ENCODE results near the gene BRINP1. TPM values are rescaled to one million over a fixed set of nuclear protein-coding genes. Genes with fewer than 3 reads are reported as not detected.

Gene BRINP1
- total and polyA plus RNA-seq, 10 of the 15 experiments (the other 5 are each of a cell fraction or from before 2014, with no cell fraction given): not detected

GRCh38 chr9:119165131-119165530 lies 204.1 kb downstream of the BRINP1 start:
- ChIA-PET SMC1A (ENCODE audit: uncharacterized antibody, unreplicated experiment) (no interaction called here), RAD21 (ENCODE audit: unreplicated experiment) (no interaction called here), CTCF (no interaction called here), POLR2A (no interaction called here)
- Histone ChIP-seq H3K36me3 (ENCODE audit: control insufficient read depth in 2 of 2, insufficient read depth in 2 of 2, low read length in 1 of 2) (no peaks in the 10 kb centered on the region), H4K20me1 (ENCODE audit: control insufficient read depth, insufficient read depth) (no peaks in the 10 kb centered on the region), H3K79me2 (ENCODE audit: control insufficient read depth, insufficient read depth, low read length) (no peaks in the 10 kb centered on the region), H3K4me2 (ENCODE audit: control insufficient read depth, insufficient read depth) (no peak overlapping the region), H3K9me3 (replicated peaks; ENCODE audit: control insufficient read depth, insufficient read depth, low read length) (no peaks in the 10 kb centered on the region), H3K27ac (ENCODE audit: control insufficient read depth, insufficient read depth) (no peak overlapping the region), H3K4me3 (no peak overlapping the region), H3K27me3 (replicated peaks in 1 of 2; ENCODE audit: control insufficient read depth in 2 of 2, insufficient read depth in 2 of 2, low read length in 1 of 2) (no peaks in the 10 kb centered on the region), H3K9ac (ENCODE audit: control insufficient read depth, insufficient read depth, low read length) (no peak overlapping the region), H2AFZ (ENCODE audit: control insufficient read depth, low read depth, low read length) (no peak overlapping the region), H3K4me1 (ENCODE audit: control insufficient read depth, insufficient read depth, low read length) (no peaks in the 10 kb centered on the region)
- BruUV-seq (replicated peaks): no TSS peak
- intact Hi-C loops (cut with micrococcal nuclease; ENCODE audit: unreplicated experiment) (no loop called here), in situ Hi-C loops (cut with MboI) (no loop called here)
- ATAC-seq: no peak
- DNase-seq (ENCODE audit: low read depth, low spot score): no peak
- TF ChIP-seq SIN3A (IDR thresholded peaks at IDR 0.05; ENCODE audit: low read depth, low read length) (no peak), GATAD2B (conservative IDR thresholded peaks at IDR 0.05; ENCODE audit: low read depth) (no peak), NFYB (IDR thresholded peaks at IDR 0.05; ENCODE audit: insufficient read depth, low read depth, low read length) (no peak), CUX1 (IDR thresholded peaks at IDR 0.05; ENCODE audit: insufficient replicate concordance, low read depth, low read length) (no peak), GABPA (IDR thresholded peaks at IDR 0.05; ENCODE audit: low read depth) (no peak), CBX5 (IDR thresholded peaks at IDR 0.05; ENCODE audit: low read depth) (no peak), FOXM1 (IDR thresholded peaks at IDR 0.05; ENCODE audit: low read depth, low read length) (no peak)
- WGBS (ENCODE audit: insufficient coverage, insufficient replicate concordance, low lambda C conversion rate, missing lambda C conversion rate): 0% methylated on average over 1 of the region's 1 CpG
- FAIRE-seq: no peak

Data from GM12878 (cell line).